ENCODE measurements around the gene CASR.

The CASR gene

GRCh38 chr3:122283796-122284445, 100.5 kb downstream of the CASR start:
- CTCF ChIA-PET = no interaction called here

GRCh38 chr3:122284486-122284885, 101.0 kb downstream of the CASR start:
- H3K4me1 ChIP-seq (ENCODE audit: control insufficient read depth, insufficient read depth, low read length) = no peaks in the 10 kb centered on the region
- ChIA-PET POLR2A (no interaction called here), CTCF (no interaction called here)
- no peaks in the 10 kb centered on the region for H3K9me3 ChIP-seq (ENCODE audit: control insufficient read depth, insufficient read depth, low read depth, low read length)
- no peak overlapping the region for H3K4me3 ChIP-seq (ENCODE audit: low read depth, low read length)
- no peak for TF ChIP-seq ZNF354C (tag by site-specific recombination; IDR thresholded peaks at IDR 0.05; ENCODE audit: borderline replicate concordance, low read depth)
- no peak for TF ChIP-seq INSM2 (tag by site-specific recombination; IDR thresholded peaks at IDR 0.05)
- TF ChIP-seq ZNF146 (tag by site-specific recombination; IDR thresholded peaks at IDR 0.05) = no peak
- TF ChIP-seq ZNF610 (tag by site-specific recombination; IDR thresholded peaks at IDR 0.05; ENCODE audit: borderline replicate concordance) = no peak
- TF ChIP-seq ZNF292 (tag by site-specific recombination; IDR thresholded peaks at IDR 0.05; ENCODE audit: borderline replicate concordance, low read depth) = no peak
- TF ChIP-seq ZNF366 (tag by site-specific recombination; conservative IDR thresholded peaks at IDR 0.05) = no peak
- no peak for TF ChIP-seq ZNF555 (tag by site-specific recombination; conservative IDR thresholded peaks at IDR 0.05)
- TF ChIP-seq ZNF311 (tag by site-specific recombination; IDR thresholded peaks at IDR 0.05; ENCODE audit: borderline replicate concordance) = no peak
- TF ChIP-seq ZNF707 (tag by site-specific recombination; IDR thresholded peaks at IDR 0.05) = no peak
- TF ChIP-seq ZNF433 (tag by site-specific recombination; IDR thresholded peaks at IDR 0.05; ENCODE audit: low read depth) = no peak
- TF ChIP-seq ZNF23 (tag by site-specific recombination; IDR thresholded peaks at IDR 0.05; ENCODE audit: borderline replicate concordance) = no peak
- TF ChIP-seq ZNF624 (tag by site-specific recombination; IDR thresholded peaks at IDR 0.05) = no peak
- TF ChIP-seq GFI1B (tag by site-specific recombination; IDR thresholded peaks at IDR 0.05) = no peak
- H3K36me3 ChIP-seq (ENCODE audit: control insufficient read depth in 2 of 2, insufficient read depth in 1 of 2, low read length in 2 of 2) = no peaks in the 10 kb centered on the region
- H3K27ac ChIP-seq (ENCODE audit: extremely low read depth, low read depth, low read length) = no peak overlapping the region

More at GRCh38 chr3:122283796-122284445, 100.5 kb downstream of the CASR start:
- H3K36me3 ChIP-seq (ENCODE audit: control insufficient read depth in 2 of 2, insufficient read depth in 1 of 2, low read length in 2 of 2) = no peaks in the 10 kb centered on the region
- no peaks in the 10 kb centered on the region for H3K4me1 ChIP-seq (ENCODE audit: control insufficient read depth, insufficient read depth, low read length)
- TF ChIP-seq ZBTB17 (tag by site-specific recombination; IDR thresholded peaks at IDR 0.05) = peak; percentile 44; the same call in 1 of the 2 replicates
- no peak for TF ChIP-seq HOXC10 (CRISPR knock-in tag; IDR thresholded peaks at IDR 0.05)
- POLR2A ChIA-PET = no interaction called here
- no peak overlapping the region for H3K4me3 ChIP-seq (ENCODE audit: low read depth, low read length)
- H3K9me3 ChIP-seq (ENCODE audit: control insufficient read depth, insufficient read depth, low read depth, low read length) = no peaks in the 10 kb centered on the region
- H3K27ac ChIP-seq (ENCODE audit: extremely low read depth, low read depth, low read length) = no peak overlapping the region

GRCh38 chr3:122294359-122294758, 110.9 kb downstream of the CASR start:
- POLR2A ChIA-PET = no interaction called here

More at GRCh38 chr3:122294359-122294758, 110.9 kb downstream of the CASR start:
- H3K4me3 ChIP-seq (ENCODE audit: low read depth, low read length) = no peak overlapping the region
- H3K36me3 ChIP-seq (ENCODE audit: control insufficient read depth in 2 of 2, insufficient read depth in 1 of 2, low read length in 2 of 2) = no peaks in the 10 kb centered on the region
- CTCF ChIA-PET = no interaction called here
- TF ChIP-seq ZNF37A (tag by site-specific recombination; IDR thresholded peaks at IDR 0.05) (no peak), ZBTB48 (tag by site-specific recombination; IDR thresholded peaks at IDR 0.05) (no peak), ZNF610 (tag by site-specific recombination; IDR thresholded peaks at IDR 0.05; ENCODE audit: borderline replicate concordance) (no peak), ZNF138 (tag by site-specific recombination; IDR thresholded peaks at IDR 0.05; ENCODE audit: borderline replicate concordance) (no peak), ZFP37 (tag by site-specific recombination; IDR thresholded peaks at IDR 0.05) (no peak)
- H3K27ac ChIP-seq (ENCODE audit: extremely low read depth, low read depth, low read length) = no peak overlapping the region
- H3K9me3 ChIP-seq (ENCODE audit: control insufficient read depth, insufficient read depth, low read depth, low read length) = no peaks in the 10 kb centered on the region
- H3K4me1 ChIP-seq (ENCODE audit: control insufficient read depth, insufficient read depth, low read length) = no peaks in the 10 kb centered on the region
